Measurements from ENCODE around the gene DUSP8.

DNA sequence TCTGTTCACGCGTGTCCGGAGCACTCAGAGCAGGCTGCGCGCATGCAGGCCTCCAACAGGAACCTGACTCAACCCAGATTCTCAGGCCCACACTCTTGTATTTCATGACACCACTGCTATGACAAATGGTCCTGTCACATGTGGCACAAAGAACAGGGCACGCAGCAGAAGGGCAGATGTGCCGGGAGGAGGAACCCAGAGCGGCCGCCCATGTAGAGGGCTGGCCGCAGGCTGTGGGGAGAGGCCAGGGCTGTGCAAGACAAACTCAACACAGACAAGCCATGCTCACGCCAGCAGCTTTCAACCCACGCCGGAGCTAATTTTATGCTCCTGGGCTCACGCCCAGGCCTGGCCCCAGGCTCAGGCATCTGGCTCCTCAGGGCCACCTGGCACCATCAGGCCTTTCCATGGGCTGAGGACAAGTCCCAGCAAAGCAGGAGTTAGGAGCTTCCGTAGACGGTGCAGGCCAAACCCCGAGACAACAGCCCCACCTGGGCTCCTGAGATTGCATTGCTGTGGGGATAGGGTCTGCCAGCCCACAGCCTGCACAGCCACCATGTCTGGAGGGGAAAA, 40.0 kb downstream of the DUSP8 start:
- TF ChIP-seq, protein P1, sequence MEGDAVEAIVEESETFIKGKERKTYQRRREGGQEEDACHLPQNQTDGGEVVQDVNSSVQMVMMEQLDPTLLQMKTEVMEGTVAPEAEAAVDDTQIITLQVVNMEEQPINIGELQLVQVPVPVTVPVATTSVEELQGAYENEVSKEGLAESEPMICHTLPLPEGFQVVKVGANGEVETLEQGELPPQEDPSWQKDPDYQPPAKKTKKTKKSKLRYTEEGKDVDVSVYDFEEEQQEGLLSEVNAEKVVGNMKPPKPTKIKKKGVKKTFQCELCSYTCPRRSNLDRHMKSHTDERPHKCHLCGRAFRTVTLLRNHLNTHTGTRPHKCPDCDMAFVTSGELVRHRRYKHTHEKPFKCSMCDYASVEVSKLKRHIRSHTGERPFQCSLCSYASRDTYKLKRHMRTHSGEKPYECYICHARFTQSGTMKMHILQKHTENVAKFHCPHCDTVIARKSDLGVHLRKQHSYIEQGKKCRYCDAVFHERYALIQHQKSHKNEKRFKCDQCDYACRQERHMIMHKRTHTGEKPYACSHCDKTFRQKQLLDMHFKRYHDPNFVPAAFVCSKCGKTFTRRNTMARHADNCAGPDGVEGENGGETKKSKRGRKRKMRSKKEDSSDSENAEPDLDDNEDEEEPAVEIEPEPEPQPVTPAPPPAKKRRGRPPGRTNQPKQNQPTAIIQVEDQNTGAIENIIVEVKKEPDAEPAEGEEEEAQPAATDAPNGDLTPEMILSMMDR (conservative IDR thresholded peaks at IDR 0.05): no peak
- TF ChIP-seq EZH2 (IDR thresholded peaks at IDR 0.05; ENCODE audit: low read depth): no peak
